Gastroesophageal sphincter (tissue), 3 donors: ENCODE data around the gene MRGPRE.

ENCODE experiments used
- EP300 ChIP-seq: sonication (generic); formaldehyde crosslinking; IDR thresholded peaks from one replicate; pipeline ENCODE4 v1.6.1; 2017; ENCODE audit warnings: antibody characterized with exemption, mild to moderate bottlenecking
- POLR2A ChIP-seq, 2 donors: fragments of 450-650 bp; IDR thresholded peaks; one replicate each; pipeline ENCODE4 v1.6.1; 2017; ENCODE audit warnings: antibody characterized with exemption in 2 of 2, mild to moderate bottlenecking in 2 of 2, moderate library complexity in 1 of 2
- POLR2AphosphoS5 ChIP-seq: sonication (generic); formaldehyde crosslinking; IDR thresholded peaks from one replicate; pipeline ENCODE4 v1.6.1; 2017; ENCODE audit warnings: antibody characterized with exemption
- TF ChIP-seq, protein P1 (sequence below), 4 experiments: fragments of 200-600 bp in 2 of 4; fragments of 450-650 bp in 2 of 4; sonication (generic) in 1 of 4; IDR thresholded peaks; one replicate each; pipeline ENCODE4 v1.5.1; 2017 to 2019; ENCODE audit warnings: antibody characterized with exemption in 4 of 4, mild to moderate bottlenecking in 2 of 4, moderate library complexity in 2 of 4

DNA sequence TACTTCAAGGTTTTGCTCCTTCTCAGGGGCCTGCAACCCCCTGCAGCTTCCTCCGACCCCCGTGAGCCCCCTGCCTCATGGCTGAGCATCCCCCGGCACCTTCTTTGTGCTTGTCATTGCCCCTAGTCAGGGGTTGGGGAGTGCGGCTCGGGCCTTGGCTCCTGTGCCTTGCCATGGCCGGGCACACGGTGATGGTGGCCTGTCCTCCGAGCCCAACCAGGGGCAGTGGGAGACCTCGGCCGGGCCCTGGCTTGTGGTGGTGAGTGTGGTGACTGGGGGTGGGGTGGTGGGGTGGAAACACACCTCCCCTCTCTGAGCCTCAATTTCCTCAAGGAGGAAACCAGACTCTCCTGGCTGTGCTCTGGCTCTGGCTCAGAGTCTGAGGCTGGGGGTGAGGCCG, 12.1 kb downstream of the MRGPRE start:
- TF ChIP-seq, protein P1, sequence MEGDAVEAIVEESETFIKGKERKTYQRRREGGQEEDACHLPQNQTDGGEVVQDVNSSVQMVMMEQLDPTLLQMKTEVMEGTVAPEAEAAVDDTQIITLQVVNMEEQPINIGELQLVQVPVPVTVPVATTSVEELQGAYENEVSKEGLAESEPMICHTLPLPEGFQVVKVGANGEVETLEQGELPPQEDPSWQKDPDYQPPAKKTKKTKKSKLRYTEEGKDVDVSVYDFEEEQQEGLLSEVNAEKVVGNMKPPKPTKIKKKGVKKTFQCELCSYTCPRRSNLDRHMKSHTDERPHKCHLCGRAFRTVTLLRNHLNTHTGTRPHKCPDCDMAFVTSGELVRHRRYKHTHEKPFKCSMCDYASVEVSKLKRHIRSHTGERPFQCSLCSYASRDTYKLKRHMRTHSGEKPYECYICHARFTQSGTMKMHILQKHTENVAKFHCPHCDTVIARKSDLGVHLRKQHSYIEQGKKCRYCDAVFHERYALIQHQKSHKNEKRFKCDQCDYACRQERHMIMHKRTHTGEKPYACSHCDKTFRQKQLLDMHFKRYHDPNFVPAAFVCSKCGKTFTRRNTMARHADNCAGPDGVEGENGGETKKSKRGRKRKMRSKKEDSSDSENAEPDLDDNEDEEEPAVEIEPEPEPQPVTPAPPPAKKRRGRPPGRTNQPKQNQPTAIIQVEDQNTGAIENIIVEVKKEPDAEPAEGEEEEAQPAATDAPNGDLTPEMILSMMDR (IDR thresholded peaks at IDR 0.05) = no peak
- no peak for TF ChIP-seq POLR2A (IDR thresholded peaks at IDR 0.05)
- TF ChIP-seq POLR2AphosphoS5 = no peak
- TF ChIP-seq EP300 = no peak
